Aorta (tissue), 5 donors: ENCODE results near the gene ANKFN1. TPM values are rescaled to one million over a fixed set of nuclear protein-coding genes. Genes with fewer than 3 reads are reported as not detected.
"Not testable (repeated sequence)": the region's sequence is repeated elsewhere in the genome, so short reads cannot be mapped to it uniquely, and the experiment has no call there.

Experiments used
- ATAC-seq: fragments of 200-7000 bp; cut with Tn5 transposase; one replicate; pipeline ENCODE4 v1.9.1; 2022; ENCODE audit warnings: moderate library complexity; ENCODE audit not compliant: low FRiP score
- DNase-seq, 2 donors: peaks; one replicate each; pipeline ENCODE4 v3.0.0-alpha.2; 2020
- H3K27ac ChIP-seq, 2 donors: one replicate each; pipeline ENCODE4 v1.5.1; 2013; ENCODE audit warnings: low read length in 2 of 2, mild to moderate bottlenecking in 2 of 2, moderate library complexity in 2 of 2, control low read depth in 1 of 2, inconsistent platforms in 1 of 2, low read depth in 1 of 2
- H3K27me3 ChIP-seq, 2 donors: one replicate each; pipeline ENCODE4 v1.6.1; 2013; ENCODE audit warnings: control low read depth in 1 of 2, low read length in 1 of 2, mild to moderate bottlenecking in 1 of 2, moderate library complexity in 1 of 2; ENCODE audit not compliant: insufficient read depth in 2 of 2, control insufficient read depth in 1 of 2
- H3K36me3 ChIP-seq, 2 donors: one replicate each; pipeline ENCODE4 v1.6.1; 2013; ENCODE audit warnings: control low read depth in 1 of 2, low read length in 1 of 2, mild to moderate bottlenecking in 1 of 2; ENCODE audit not compliant: insufficient read depth in 2 of 2, control insufficient read depth in 1 of 2
- H3K4me1 ChIP-seq, 2 donors: one replicate each; pipeline ENCODE4 v1.6.1; 2013; ENCODE audit warnings: low read length in 2 of 2, control low read depth in 1 of 2, mild to moderate bottlenecking in 1 of 2, moderate library complexity in 1 of 2; ENCODE audit not compliant: insufficient read depth in 2 of 2, control insufficient read depth in 1 of 2
- H3K4me3 ChIP-seq, 2 donors: one replicate each; pipeline ENCODE4 v1.5.1; 2013; ENCODE audit warnings: low read length in 2 of 2, control low read depth in 1 of 2, mild to moderate bottlenecking in 1 of 2
- H3K9me3 ChIP-seq: one replicate; pipeline ENCODE4 v1.6.1; 2013; ENCODE audit warnings: mild to moderate bottlenecking, low read length; ENCODE audit not compliant: control insufficient read depth
- WGBS, 2 donors: extraction: QIAGEN DNeasy Blood & Tissue Kit; methylation state at CpG; one replicate each; pipeline ENCODE4 v1.1.7; 2013; 5-methylcytosine and 5-hydroxymethylcytosine counted together
- intact Hi-C, 2 donors: fragments of 100-400 bp; cut with DNase I; formaldehyde crosslinking; loops; one replicate each; pipeline versions ENCODE4 v1.14.2 to v1.15.0; 2022
- polyA plus RNA-seq, 2 donors: library from polyadenylated mRNA; stranded (reverse); fragments of 200-250 nt; gene quantifications; one replicate each; pipeline ENCODE4 v1.2.3, GENCODE V29; 2013
- total RNA-seq, 2 donors: library from RNA; stranded (reverse); fragmentation: NEBNext Ultra II Directional; extraction: Animal tissue kit (Norgen Biotek cat#: 25700); gene quantifications; one replicate each; pipeline ENCODE4 v1.2.1, GENCODE V29; 2021
- donor health status: healthy with polysubstance abuse.
- donor health status: Bipolar disorder and iron deficiency.
- donor health status: DM: no; HTN: no; CAD: no.
- donor health status: DM: no; HTN: no; CAD: no.
- donor health status: DM: yes; HTN: yes; CAD: no.

The ANKFN1 gene
- total and polyA plus RNA-seq, 4 donors = 0.15 to 0.99 (median 0.26) TPM; not detected in 1

DNA sequence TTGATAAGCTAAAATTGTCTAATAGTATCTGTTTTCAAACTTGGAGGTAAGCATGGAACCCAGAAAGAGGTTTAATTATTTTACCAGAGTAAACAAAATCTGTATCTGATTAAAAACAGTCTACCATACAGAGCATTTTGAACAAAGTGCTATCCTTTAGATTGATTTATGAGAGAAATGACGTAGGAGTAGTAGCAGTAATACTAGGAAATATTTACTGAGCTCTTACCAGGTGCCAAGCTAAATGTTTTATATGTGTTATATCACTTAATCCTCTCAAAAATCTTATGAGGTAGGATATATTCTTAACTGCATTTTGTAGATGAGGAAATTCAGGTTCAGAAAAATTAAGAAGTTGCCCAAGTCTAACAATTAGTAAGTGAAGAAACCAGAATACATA lies 253.8 kb downstream of the ANKFN1 start:
- Histone ChIP-seq H3K4me3 (no peak overlapping the region), H3K36me3 (no peaks in the 10 kb centered on the region), H3K9me3 (no peaks in the 10 kb centered on the region), H3K27me3 (no peaks in the 10 kb centered on the region), H3K27ac (no peak overlapping the region), H3K4me1 (no peaks in the 10 kb centered on the region)
- no peak for ATAC-seq
- WGBS, 2 donors = 52 to 60% methylated on average over 1 of the region's 1 CpG
- intact Hi-C loops = no loop called here
- no peak for DNase-seq

DNA sequence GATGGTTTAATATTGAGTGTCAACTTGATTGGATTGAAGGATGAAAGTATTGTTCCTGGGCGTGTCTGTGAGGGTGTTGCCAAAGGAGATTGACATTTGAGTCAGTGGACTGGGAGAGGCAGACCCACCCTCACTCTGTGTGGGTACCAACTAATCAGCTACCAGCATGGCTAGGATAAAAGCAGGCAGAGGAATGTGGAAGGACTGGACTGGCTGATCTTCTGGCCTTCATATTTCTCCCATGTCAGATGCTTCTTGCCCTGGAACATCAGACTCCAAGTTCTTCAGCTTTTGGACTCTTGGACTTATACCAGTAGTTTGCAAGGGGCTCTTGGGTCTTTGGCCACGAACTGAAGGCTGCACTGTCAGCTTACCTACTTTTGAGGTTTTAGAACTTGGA lies 259.1 kb downstream of the ANKFN1 start:
- ATAC-seq, DNase-seq, H3K27me3 ChIP-seq, H3K4me1 ChIP-seq, H3K27ac ChIP-seq, H3K9me3 ChIP-seq, H3K4me3 ChIP-seq, intact Hi-C loops, H3K36me3 ChIP-seq: not testable (repeated sequence)
- WGBS, 2 donors = 75 to 87% methylated on average over 2 of the region's 2 CpGs

DNA sequence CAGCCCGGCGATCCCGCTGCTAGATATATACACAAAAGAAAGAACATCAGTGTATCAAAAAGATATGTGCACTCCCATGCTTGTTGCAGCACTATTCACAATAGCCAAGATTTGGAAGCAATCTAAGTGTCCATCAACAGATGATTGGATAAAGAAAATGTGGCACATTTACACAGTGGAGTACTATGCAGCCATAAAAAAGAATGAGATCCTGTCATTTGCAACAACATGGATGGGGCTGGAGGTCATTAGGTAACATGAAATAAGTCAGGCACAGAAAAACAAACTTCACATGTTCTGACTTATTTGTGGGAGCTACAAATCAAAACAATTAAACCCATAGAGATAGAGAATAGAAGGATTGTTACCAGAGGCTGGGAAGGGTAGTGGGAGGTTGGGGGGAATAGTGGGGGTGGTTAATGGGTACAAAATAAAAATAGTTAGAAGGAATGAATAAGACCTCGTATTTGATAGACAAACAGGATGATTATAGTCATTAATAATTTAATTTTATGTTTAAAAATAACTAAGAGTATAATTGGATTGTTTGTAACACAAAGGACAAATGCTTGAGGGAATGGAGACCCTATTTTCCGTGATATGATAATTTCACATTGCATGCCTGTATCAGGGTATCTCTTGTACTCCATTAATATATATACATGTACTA lies 263.5 kb downstream of the ANKFN1 start:
- intact Hi-C loops = no loop called here
- H3K9me3 ChIP-seq = peaks cover 3% of the 10 kb centered on the region
- WGBS, 2 donors = 90 to 96% methylated on average over 5 of the region's 5 CpGs
- H3K36me3 ChIP-seq = no peaks in the 10 kb centered on the region
- no peaks in the 10 kb centered on the region for H3K4me1 ChIP-seq
- H3K27ac ChIP-seq = no peak overlapping the region
- no peak for DNase-seq
- no peak overlapping the region for H3K4me3 ChIP-seq
- H3K27me3 ChIP-seq = no peaks in the 10 kb centered on the region
- no peak for ATAC-seq

DNA sequence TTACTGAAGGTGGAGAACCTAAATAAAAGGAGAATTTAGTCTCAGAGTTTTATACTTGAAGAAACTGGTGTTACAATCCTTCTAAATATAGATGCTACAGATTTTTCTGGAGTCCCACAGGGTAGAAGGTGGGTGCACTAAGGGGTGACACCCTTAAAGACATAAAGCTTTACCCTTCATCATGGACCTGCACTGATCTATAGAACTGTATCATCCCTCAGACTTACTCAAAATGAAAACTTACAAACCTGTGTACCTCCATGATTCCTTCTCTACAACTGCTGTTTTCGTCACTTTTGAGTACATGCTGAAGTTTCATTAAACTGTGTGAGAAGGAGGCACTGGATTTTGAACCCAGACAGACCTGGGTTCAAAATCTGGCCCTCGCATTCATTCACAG lies 270.7 kb downstream of the ANKFN1 start:
- Histone ChIP-seq H3K4me3 (no peak overlapping the region), H3K9me3 (peaks cover 1% of the 10 kb centered on the region), H3K36me3 (no peaks in the 10 kb centered on the region), H3K4me1 (no peaks in the 10 kb centered on the region), H3K27ac (no peak overlapping the region), H3K27me3 (no peaks in the 10 kb centered on the region)
- intact Hi-C loops = no loop called here
- DNase-seq = no peak
- WGBS, 2 donors = 90 to 93% methylated on average over 2 of the region's 2 CpGs
- ATAC-seq = no peak

DNA sequence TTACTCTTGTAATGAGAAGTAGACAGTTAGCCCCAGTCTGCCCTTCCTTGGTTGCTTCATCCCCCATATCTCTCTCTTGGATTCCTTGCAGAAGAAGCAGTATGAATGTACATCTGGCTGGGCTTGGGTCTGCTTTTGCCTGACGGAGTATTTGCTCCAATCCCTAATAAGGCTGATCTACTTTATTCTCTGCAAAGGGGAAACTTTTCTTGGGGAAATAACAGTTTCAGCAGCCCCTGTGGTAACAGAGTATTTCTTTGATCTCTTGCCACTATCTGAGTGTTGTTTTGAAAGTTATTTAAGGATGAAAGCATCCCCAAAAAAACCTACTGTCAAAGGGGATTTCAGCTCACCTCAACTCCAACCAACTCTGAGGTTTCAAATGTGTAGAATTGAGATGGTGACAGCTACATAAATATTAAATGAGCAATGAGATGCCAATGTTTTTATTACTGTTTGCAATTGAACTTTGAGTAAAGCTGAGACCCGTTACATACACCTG lies 271.3 kb downstream of the ANKFN1 start:
- H3K36me3 ChIP-seq = no peaks in the 10 kb centered on the region
- no peak overlapping the region for H3K27ac ChIP-seq
- DNase-seq (no peak), ATAC-seq (no peak)
- intact Hi-C loops = no loop called here
- no peaks in the 10 kb centered on the region for H3K4me1 ChIP-seq
- H3K4me3 ChIP-seq = no peak overlapping the region
- no peaks in the 10 kb centered on the region for H3K27me3 ChIP-seq
- peaks cover 1% of the 10 kb centered on the region for H3K9me3 ChIP-seq
- 52 to 62% methylated on average over 2 of the region's 2 CpGs for WGBS, 2 donors

DNA sequence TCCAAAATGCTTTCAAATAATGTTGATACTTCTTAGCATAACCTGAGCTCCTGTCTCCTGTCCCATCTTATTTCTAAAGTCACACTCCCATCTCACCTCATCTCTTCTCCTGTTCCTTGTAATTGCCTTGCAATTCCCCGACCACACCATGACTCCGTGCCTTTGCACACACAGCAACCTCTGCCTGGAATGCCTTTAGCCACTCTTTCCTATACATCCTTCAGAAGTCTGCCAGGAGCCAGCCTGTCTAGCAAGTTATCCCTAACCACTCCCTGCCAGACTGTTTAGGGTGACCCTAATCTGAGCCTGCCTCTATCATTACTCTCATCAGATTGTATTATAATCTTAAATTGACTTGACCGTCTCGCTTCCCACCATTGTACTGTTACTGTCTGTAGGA lies 272.2 kb downstream of the ANKFN1 start:
- WGBS, 2 donors = 82 to 88% methylated on average over 4 of the region's 4 CpGs
- peaks cover 1% of the 10 kb centered on the region for H3K9me3 ChIP-seq
- H3K36me3 ChIP-seq = no peaks in the 10 kb centered on the region
- ATAC-seq = no peak
- no peaks in the 10 kb centered on the region for H3K4me1 ChIP-seq
- DNase-seq = no peak
- H3K27me3 ChIP-seq = no peaks in the 10 kb centered on the region
- H3K4me3 ChIP-seq = no peak overlapping the region
- H3K27ac ChIP-seq = no peak overlapping the region
- intact Hi-C loops = no loop called here

DNA sequence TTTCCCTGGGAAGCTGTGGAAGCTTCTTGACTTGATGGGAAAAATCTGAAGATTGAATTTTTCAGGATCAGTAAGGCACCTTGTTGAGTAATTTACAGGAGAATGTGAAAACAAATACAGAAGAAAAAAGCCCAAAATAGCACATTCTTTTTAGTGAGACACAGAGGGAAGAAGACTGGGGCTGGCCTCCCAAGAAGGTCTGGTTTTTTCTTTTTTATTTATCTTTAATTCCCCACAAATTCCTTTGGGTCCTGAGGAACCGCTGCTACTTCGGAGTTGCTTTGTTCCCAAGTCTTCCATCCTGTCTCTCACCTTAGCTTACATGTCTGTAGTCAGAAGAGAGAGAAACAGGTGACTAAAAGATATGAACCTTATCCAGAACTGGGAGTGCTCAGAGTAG lies 273.6 kb downstream of the ANKFN1 start:
- H3K36me3 ChIP-seq = no peaks in the 10 kb centered on the region
- DNase-seq (no peak), ATAC-seq (no peak)
- intact Hi-C loops = no loop called here
- H3K4me3 ChIP-seq = no peak overlapping the region
- H3K27me3 ChIP-seq = no peaks in the 10 kb centered on the region
- H3K4me1 ChIP-seq = no peaks in the 10 kb centered on the region
- no peaks in the 10 kb centered on the region for H3K9me3 ChIP-seq
- H3K27ac ChIP-seq = no peak overlapping the region
- WGBS, 2 donors = 31 to 56% methylated on average over 2 of the region's 2 CpGs

DNA sequence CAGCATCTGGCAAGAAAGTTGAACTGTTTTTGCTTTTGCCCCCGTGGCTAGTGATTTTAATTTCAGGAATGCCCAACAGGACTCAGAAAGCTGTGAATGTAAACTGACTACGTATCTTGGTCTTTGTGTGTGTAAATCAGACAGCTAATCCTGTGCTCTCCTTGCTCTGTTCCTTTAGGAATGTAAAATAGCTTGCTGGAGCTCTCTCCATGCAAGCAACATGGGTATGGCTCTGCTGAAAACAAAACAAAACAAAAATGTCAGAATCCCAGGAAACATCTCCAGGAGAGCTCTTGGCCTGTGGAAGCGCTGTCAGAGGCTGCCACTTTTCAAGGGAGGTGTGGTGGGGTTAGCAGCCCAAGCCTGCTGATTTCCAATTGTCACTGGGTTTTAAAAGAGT lies 278.5 kb downstream of the ANKFN1 start:
- intact Hi-C loops = no loop called here
- no peaks in the 10 kb centered on the region for H3K4me1 ChIP-seq
- H3K36me3 ChIP-seq = no peaks in the 10 kb centered on the region
- no peak overlapping the region for H3K4me3 ChIP-seq
- H3K27me3 ChIP-seq = no peaks in the 10 kb centered on the region
- no peak overlapping the region for H3K27ac ChIP-seq
- DNase-seq (no peak), ATAC-seq (no peak)
- H3K9me3 ChIP-seq = no peaks in the 10 kb centered on the region
- WGBS, 2 donors = 47 to 51% methylated on average over 3 of the region's 3 CpGs

DNA sequence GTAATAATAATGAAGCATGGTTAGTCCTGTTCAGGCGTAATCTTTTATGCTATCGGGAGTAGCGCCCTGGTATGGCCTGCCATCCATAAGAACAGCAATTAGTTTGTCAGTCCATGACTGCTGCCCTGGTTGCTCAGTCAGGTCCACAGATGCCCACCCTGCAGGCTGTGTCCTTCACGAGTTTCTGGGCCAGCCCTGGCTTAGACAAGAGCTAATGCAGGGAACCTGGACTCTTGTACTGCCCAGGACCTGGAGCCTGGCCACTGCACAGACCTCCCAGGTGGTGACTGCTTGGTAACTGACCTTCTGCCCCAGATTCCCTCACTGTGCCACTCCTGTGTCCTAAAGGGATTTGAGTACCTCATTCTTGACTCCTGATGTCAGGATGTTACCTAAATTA lies 279.2 kb downstream of the ANKFN1 start:
- WGBS, 2 donors = 85 to 89% methylated on average over 4 of the region's 4 CpGs
- no peak overlapping the region for H3K4me3 ChIP-seq
- H3K27ac ChIP-seq = no peak overlapping the region
- H3K9me3 ChIP-seq = no peaks in the 10 kb centered on the region
- no peaks in the 10 kb centered on the region for H3K4me1 ChIP-seq
- DNase-seq = no peak
- no peaks in the 10 kb centered on the region for H3K36me3 ChIP-seq
- no peaks in the 10 kb centered on the region for H3K27me3 ChIP-seq
- intact Hi-C loops = no loop called here
- ATAC-seq = no peak
